G401.6 (cell line): ENCODE data around the gene MSGN1.

Experiments used
- FAIRE-seq: peaks from 2 replicates; lab custom pipeline; 2012; peaks lifted over from hg19 to GRCh38; lab: Jason Lieb, UNC

The MSGN1 gene

GRCh38 chr2:17849275-17849674 is 33.0 kb downstream of the MSGN1 start:
- no peak for FAIRE-seq

GRCh38 chr2:17850151-17850550 is 33.9 kb downstream of the MSGN1 start:
- no peak for FAIRE-seq

- FAIRE-seq: no peak
These were observed 35.7 kb downstream of the MSGN1 start for GRCh38 chr2:17851731-17852585.

GRCh38 chr2:17853799-17854198 is 37.5 kb downstream of the MSGN1 start:
- FAIRE-seq: no peak

- no peak for FAIRE-seq
These were observed 40.8 kb downstream of the MSGN1 start for GRCh38 chr2:17857021-17857420.

GRCh38 chr2:17858064-17858463 is 41.8 kb downstream of the MSGN1 start:
- FAIRE-seq: no peak

- no peak for FAIRE-seq
These were observed 47.3 kb downstream of the MSGN1 start for GRCh38 chr2:17863539-17863938.

GRCh38 chr2:17864676-17865075 is 48.4 kb downstream of the MSGN1 start:
- FAIRE-seq: no peak

GRCh38 chr2:17867133-17867532 is 50.9 kb downstream of the MSGN1 start:
- no peak for FAIRE-seq
